Karpas-422 (cell line): Measurements from ENCODE around the gene BCL2. TPM values are rescaled to one million over a fixed set of nuclear protein-coding genes. Genes with fewer than 3 reads are reported as not detected.

Experiments
- DNase-seq: peaks from one replicate; pipeline ENCODE4 v3.0.0-alpha.2; 2015
- H2AFZ ChIP-seq: fragments of 200-600 bp; sonication (generic); 2 replicates; pipeline ENCODE4 v1.6.1; 2014; ENCODE audit warnings: antibody characterized with exemption, low read length, mixed read lengths
- H3K27ac ChIP-seq: fragments of 200-600 bp; sonication (generic); 2 replicates; pipeline ENCODE4 v1.5.1; 2014; ENCODE audit warnings: mild to moderate bottlenecking, low read length, moderate library complexity
- H3K27me3 ChIP-seq: fragments of 200-600 bp; sonication (generic); 2 replicates; pipeline ENCODE4 v1.6.1; 2014; ENCODE audit warnings: low read length, mixed read lengths
- H3K36me3 ChIP-seq: fragments of 200-600 bp; sonication (generic); 2 replicates; pipeline ENCODE4 v1.6.1; 2014; ENCODE audit warnings: low read length, mixed read lengths; ENCODE audit not compliant: insufficient read depth
- H3K4me1 ChIP-seq: fragments of 200-600 bp; sonication (generic); 2 replicates; pipeline ENCODE4 v1.6.1; 2014; ENCODE audit warnings: mild to moderate bottlenecking, low read length, mixed read lengths
- H3K4me2 ChIP-seq: fragments of 200-600 bp; sonication (generic); 2 replicates; pipeline ENCODE4 v1.6.1; 2014; ENCODE audit warnings: low read length, low read depth, mild to moderate bottlenecking; ENCODE audit not compliant: poor library complexity, severe bottlenecking
- H3K4me3 ChIP-seq: fragments of 200-600 bp; sonication (generic); 2 replicates; pipeline ENCODE4 v1.5.1; 2014; ENCODE audit warnings: mild to moderate bottlenecking, antibody characterized with exemption, low read length, mixed read lengths
- H3K79me2 ChIP-seq: fragments of 200-600 bp; sonication (generic); 2 replicates; pipeline ENCODE4 v1.6.1; 2014; ENCODE audit warnings: mild to moderate bottlenecking, low read length, mixed read lengths
- H3K9ac ChIP-seq: fragments of 200-600 bp; sonication (generic); 2 replicates; pipeline ENCODE4 v1.6.0; 2014; ENCODE audit warnings: low read length
- H3K9me2 ChIP-seq: fragments of 200-600 bp; sonication (generic), shearing (Covaris generic); replicated peaks from 2 replicates; pipeline ENCODE4 v1.6.0; 2014; ENCODE audit warnings: mild to moderate bottlenecking, low read length, moderate library complexity; ENCODE audit not compliant: insufficient read depth
- H3K9me3 ChIP-seq: fragments of 300-700, 200-600 bp; sonication (generic); 2 replicates; pipeline ENCODE4 v1.6.1; 2014; ENCODE audit warnings: low read length, mixed read lengths
- H4K20me1 ChIP-seq: fragments of 200-600 bp; sonication (generic); 2 replicates; pipeline ENCODE4 v1.6.1; 2014; ENCODE audit warnings: mild to moderate bottlenecking, antibody characterized with exemption, low read length, low read depth; ENCODE audit not compliant: insufficient read depth
- total RNA-seq: library from RNA; depleted of rRNA; stranded (reverse); fragments of >200 nt; shearing (Covaris generic); gene quantifications from 2 replicates; pipeline ENCODE4 v1.2.3, GENCODE V29; 2014; ENCODE audit warnings: low replicate concordance

The BCL2 gene
- total RNA-seq, 1 experiment from 2014 or later: 271 TPM

DNA sequence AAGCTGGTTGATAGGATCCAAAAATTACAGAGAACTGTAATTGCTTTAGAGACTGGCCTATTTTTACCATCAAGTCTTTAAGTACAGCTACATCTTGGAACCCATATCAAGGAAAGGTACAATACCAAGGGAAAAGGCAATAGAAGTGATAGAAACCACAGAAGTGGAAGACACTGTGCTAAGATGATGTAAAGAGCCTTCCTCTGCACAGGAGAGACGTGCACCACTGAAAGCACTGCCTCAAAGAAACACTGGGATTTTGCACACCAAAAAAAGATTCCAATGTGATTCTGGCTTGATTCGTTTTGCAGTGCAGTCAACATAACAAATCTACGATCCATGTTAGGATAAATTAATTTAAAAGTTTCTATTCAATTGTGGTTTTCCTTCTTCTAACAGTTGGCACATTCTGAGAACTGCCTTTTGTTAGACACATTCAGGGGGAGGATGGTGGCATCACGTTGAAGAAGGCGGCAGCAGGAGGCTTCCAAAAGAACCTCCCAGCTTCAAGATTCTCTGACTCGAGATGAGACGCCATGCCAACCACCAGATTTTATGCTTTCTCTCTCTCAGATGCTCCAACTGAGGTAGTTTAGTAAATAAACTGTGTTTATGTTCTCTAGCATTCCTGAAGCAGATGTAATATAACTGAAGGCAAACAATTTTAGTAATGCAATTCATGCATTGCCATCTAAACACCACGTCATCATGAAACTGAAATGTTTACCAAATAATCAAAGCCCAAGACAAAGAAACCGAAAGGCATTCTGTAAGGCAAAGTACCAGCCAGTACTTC lies 102.9 kb downstream of the BCL2 start:
- no peak for DNase-seq
- peak overlapping the region; percentile 48; the same call in 1 of the 2 replicates for H3K27ac ChIP-seq
- no peak overlapping the region for H3K4me3 ChIP-seq
- no peaks in the 10 kb centered on the region for H4K20me1 ChIP-seq
- H3K4me1 ChIP-seq: peaks cover 61% of the 10 kb centered on the region
- H3K36me3 ChIP-seq: peaks cover 10% of the 10 kb centered on the region
- no peak overlapping the region for H3K9ac ChIP-seq
- H3K9me3 ChIP-seq: no peaks in the 10 kb centered on the region
- peaks cover 94% of the 10 kb centered on the region for H3K79me2 ChIP-seq
- H3K4me2 ChIP-seq: peak overlapping the region; percentile 10
- no peaks in the 10 kb centered on the region for H3K9me2 ChIP-seq
- H3K27me3 ChIP-seq: no peaks in the 10 kb centered on the region
- no peak overlapping the region for H2AFZ ChIP-seq

- DNase-seq: no peak
- no peak overlapping the region for H2AFZ ChIP-seq
- peaks cover 92% of the 10 kb centered on the region for H3K79me2 ChIP-seq
- no peak overlapping the region for H3K4me3 ChIP-seq
- no peaks in the 10 kb centered on the region for H4K20me1 ChIP-seq
- no peaks in the 10 kb centered on the region for H3K27me3 ChIP-seq
- H3K4me1 ChIP-seq: peaks cover 87% of the 10 kb centered on the region
- H3K9me3 ChIP-seq: no peaks in the 10 kb centered on the region
- 0 out of 2 replicates have a peak, but pooled peaks cover 5% of the 10 kb centered on the region for H3K36me3 ChIP-seq
- H3K9me2 ChIP-seq: no peaks in the 10 kb centered on the region
- peak overlapping the region; percentile 83 for H3K27ac ChIP-seq
- peak overlapping the region; percentile 46; the same call in 1 of the 2 replicates for H3K9ac ChIP-seq
- peak overlapping the region; percentile 12 for H3K4me2 ChIP-seq
Measured at GRCh38 chr18:63213936-63214671, 105.5 kb downstream of the BCL2 start.

GRCh38 chr18:63213331-63213900 lies 106.2 kb downstream of the BCL2 start:
- DNase-seq: no peak
- no peak overlapping the region for H3K4me3 ChIP-seq
- peak overlapping the region; percentile 12 for H3K4me2 ChIP-seq
- H3K9me3 ChIP-seq: no peaks in the 10 kb centered on the region
- H3K27me3 ChIP-seq: no peaks in the 10 kb centered on the region
- H4K20me1 ChIP-seq: no peaks in the 10 kb centered on the region
- H3K4me1 ChIP-seq: peaks cover 94% of the 10 kb centered on the region
- no peaks in the 10 kb centered on the region for H3K9me2 ChIP-seq
- peak overlapping the region; percentile 46; the same call in 1 of the 2 replicates for H3K9ac ChIP-seq
- H2AFZ ChIP-seq: no peak overlapping the region
- H3K36me3 ChIP-seq: 0 out of 2 replicates have a peak, but pooled peaks cover 5% of the 10 kb centered on the region
- peaks cover 92% of the 10 kb centered on the region for H3K79me2 ChIP-seq
- peak overlapping the region; percentile 83 for H3K27ac ChIP-seq

- Histone ChIP-seq H3K9me2 (no peaks in the 10 kb centered on the region), H4K20me1 (no peaks in the 10 kb centered on the region), H3K4me3 (no peak overlapping the region), H3K36me3 (0 out of 2 replicates have a peak, but pooled peaks cover 5% of the 10 kb centered on the region), H3K9ac (no peak overlapping the region), H3K27me3 (no peaks in the 10 kb centered on the region), H3K79me2 (peaks cover 91% of the 10 kb centered on the region), H3K4me1 (peaks cover 97% of the 10 kb centered on the region), H2AFZ (no peak overlapping the region), H3K9me3 (no peaks in the 10 kb centered on the region), H3K4me2 (peak overlapping the region; percentile 52), H3K27ac (peak overlapping the region; percentile 76)
- DNase-seq: no peak
Measured at GRCh38 chr18:63210521-63210920, 109.0 kb downstream of the BCL2 start.

- H3K36me3 ChIP-seq: no peaks in the 10 kb centered on the region; the same call in 1 of the 2 replicates
- H3K27me3 ChIP-seq: no peaks in the 10 kb centered on the region
- H3K79me2 ChIP-seq: peaks cover 93% of the 10 kb centered on the region
- peaks cover 93% of the 10 kb centered on the region for H3K4me1 ChIP-seq
- H3K4me3 ChIP-seq: peak overlapping the region; percentile 21; the same call in 1 of the 2 replicates
- DNase-seq: no peak
- no peaks in the 10 kb centered on the region for H3K9me3 ChIP-seq
- H3K27ac ChIP-seq: peak overlapping the region; percentile 76
- no peaks in the 10 kb centered on the region for H3K9me2 ChIP-seq
- no peak overlapping the region for H2AFZ ChIP-seq
- H3K9ac ChIP-seq: peak overlapping the region; percentile 43
- H4K20me1 ChIP-seq: no peaks in the 10 kb centered on the region
- peak overlapping the region; percentile 52 for H3K4me2 ChIP-seq
Measured at GRCh38 chr18:63208676-63209075, 110.9 kb downstream of the BCL2 start.

DNA sequence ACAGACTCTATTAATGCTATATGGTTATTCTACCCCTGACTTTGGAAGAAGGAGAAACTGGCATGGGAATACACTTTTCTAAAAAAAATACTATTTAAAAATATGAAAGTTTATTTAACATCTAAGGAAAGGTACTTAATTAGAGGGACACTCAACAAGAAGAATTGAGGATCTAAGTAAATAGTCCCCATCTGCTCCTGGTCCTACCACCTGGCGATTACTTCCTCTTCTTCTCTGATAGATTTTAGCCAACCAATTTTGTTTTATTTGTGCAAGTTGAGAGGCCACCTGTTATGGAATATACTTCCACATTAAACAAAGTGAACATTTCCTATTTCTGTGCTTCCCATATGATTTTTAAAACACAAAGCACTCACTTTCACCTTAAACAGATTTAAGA lies 111.7 kb downstream of the BCL2 start:
- H3K4me3 ChIP-seq: no peak overlapping the region
- DNase-seq: peak; percentile 68
- peak overlapping the region; percentile 32; the same call in 1 of the 2 replicates for H3K9ac ChIP-seq
- no peaks in the 10 kb centered on the region for H3K9me2 ChIP-seq
- H2AFZ ChIP-seq: no peak overlapping the region
- H4K20me1 ChIP-seq: no peaks in the 10 kb centered on the region
- no peaks in the 10 kb centered on the region for H3K9me3 ChIP-seq
- no peaks in the 10 kb centered on the region; the same call in 1 of the 2 replicates for H3K36me3 ChIP-seq
- peaks cover 93% of the 10 kb centered on the region for H3K79me2 ChIP-seq
- peak overlapping the region; percentile 76 for H3K27ac ChIP-seq
- H3K4me1 ChIP-seq: peaks cover 85% of the 10 kb centered on the region
- peak overlapping the region; percentile 52 for H3K4me2 ChIP-seq
- H3K27me3 ChIP-seq: no peaks in the 10 kb centered on the region

- peaks cover 94% of the 10 kb centered on the region for H3K79me2 ChIP-seq
- H3K4me1 ChIP-seq: peaks cover 79% of the 10 kb centered on the region
Measured at GRCh38 chr18:63207143-63207790, 112.3 kb downstream of the BCL2 start.

More at GRCh38 chr18:63207143-63207790, 112.3 kb downstream of the BCL2 start:
- Histone ChIP-seq H3K27me3 (no peaks in the 10 kb centered on the region), H2AFZ (no peak overlapping the region), H3K36me3 (no peaks in the 10 kb centered on the region; the same call in 1 of the 2 replicates), H3K4me3 (no peak overlapping the region), H3K9me3 (no peaks in the 10 kb centered on the region), H4K20me1 (no peaks in the 10 kb centered on the region), H3K9me2 (no peaks in the 10 kb centered on the region), H3K9ac (peak overlapping the region; percentile 32; the same call in 1 of the 2 replicates), H3K4me2 (peak overlapping the region; percentile 52), H3K27ac (peak overlapping the region; percentile 76)
- DNase-seq: no peak
